Measurements from ENCODE around the gene PIN4.

PIN4 gene

GRCh38 chrX:72247206-72247942 is 65.8 kb downstream of the PIN4 start:
- Histone ChIP-seq H3K36me3 (ENCODE audit: control insufficient read depth, insufficient read depth, low read length) (no peaks in the 10 kb centered on the region), H3K27me3 (ENCODE audit: control insufficient read depth, insufficient read depth, low read length) (no peaks in the 10 kb centered on the region), H3K4me1 (ENCODE audit: control insufficient read depth, insufficient read depth, low read length) (no peaks in the 10 kb centered on the region), H3K4me3 (ENCODE audit: low read depth, low read length) (no peak overlapping the region), H3K9ac (ENCODE audit: low read depth, low read length) (no peak overlapping the region), H3K9me3 (ENCODE audit: control insufficient read depth, insufficient read depth, low read length) (no peaks in the 10 kb centered on the region)
